GM12878 (cell line): ENCODE data around the gene CCRL2. TPM values are rescaled to one million over a fixed set of nuclear protein-coding genes. Genes with fewer than 3 reads are reported as not detected.

Experiments used
- ATAC-seq: fragments of 200-7000 bp; cut with Tn5 transposase; 3 replicates; pipeline ENCODE4 v1.9.1; 2020; ENCODE audit warnings: mild to moderate bottlenecking, moderate library complexity
- BruUV-seq: library from RNA; stranded (reverse); fragments of 400-500 nt; replicated peaks from 2 replicates; lab custom pipeline; 2021; lab: Mats Ljungman, UMichigan
- CTCF ChIA-PET: fragments of 300-600 bp; sonication (Branson Sonifier 250); formaldehyde crosslinking; extraction: SDS; loops from one replicate; lab custom pipeline; 2021; ENCODE audit warnings: inconsistent platforms; lab: Yijun Ruan, JAX
- POLR2A ChIA-PET: fragments of 350-600 bp; formaldehyde crosslinking; extraction: SDS; loops from one replicate; lab custom pipeline; 2021; ENCODE audit warnings: inconsistent platforms; lab: Charles Lee
- RAD21 ChIA-PET: fragments of 300-600 bp; sonication (Branson Sonifier 250); formaldehyde crosslinking; loops from one replicate; lab custom pipeline; 2023; ENCODE audit warnings: antibody characterized with exemption; ENCODE audit not compliant: unreplicated experiment; lab: Charles Lee
- SMC1A ChIA-PET: fragments of 300-600 bp; sonication (Branson Sonifier 250); formaldehyde crosslinking; loops from one replicate; lab custom pipeline; 2023; ENCODE audit not compliant: unreplicated experiment, uncharacterized antibody; lab: Charles Lee
- DNase-seq: peaks from one replicate; pipeline ENCODE4 v3.0.0-alpha.2; 2011; ENCODE audit warnings: low read depth, low spot score
- FAIRE-seq: peaks from 3 replicates; lab custom pipeline; 2011; peaks lifted over from hg19 to GRCh38; lab: Jason Lieb, UNC
- H2AFZ ChIP-seq: 2 replicates; pipeline ENCODE4 v1.6.0; 2011; ENCODE audit warnings: low read depth, low read length, control low read depth; ENCODE audit not compliant: control insufficient read depth
- H3K27ac ChIP-seq: 2 replicates; pipeline ENCODE4 v1.5.1; 2011; ENCODE audit warnings: control low read depth; ENCODE audit not compliant: control insufficient read depth, insufficient read depth
- H3K27me3 ChIP-seq, 2 experiments: replicated peaks in 1 of 2; 2 replicates each; pipeline versions ENCODE4 v1.6.0 to v1.6.1; 2011; ENCODE audit warnings: low read length in 1 of 2; ENCODE audit not compliant: control insufficient read depth in 2 of 2, insufficient read depth in 2 of 2
- H3K36me3 ChIP-seq, 2 experiments: 2 replicates each; pipeline ENCODE4 v1.5.1; 2011; ENCODE audit warnings: low read length in 1 of 2; ENCODE audit not compliant: control insufficient read depth in 2 of 2, insufficient read depth in 2 of 2
- H3K4me1 ChIP-seq: 2 replicates; pipeline ENCODE4 v1.6.1; 2011; ENCODE audit warnings: mild to moderate bottlenecking, low read length, moderate library complexity, mixed read lengths; ENCODE audit not compliant: control insufficient read depth, insufficient read depth
- H3K4me2 ChIP-seq: 2 replicates; pipeline ENCODE4 v1.6.0; 2011; ENCODE audit warnings: control low read depth; ENCODE audit not compliant: control insufficient read depth, insufficient read depth
- H3K4me3 ChIP-seq: fragments of 200-600 bp; sonication (generic); 2 replicates; pipeline ENCODE4 v1.5.1; 2016
- H3K79me2 ChIP-seq: 2 replicates; pipeline ENCODE4 v1.6.0; 2011; ENCODE audit warnings: low read length; ENCODE audit not compliant: control insufficient read depth, insufficient read depth
- H3K9ac ChIP-seq: 2 replicates; pipeline ENCODE4 v1.8.0; 2011; ENCODE audit warnings: low read length, control low read depth, mixed read lengths; ENCODE audit not compliant: control insufficient read depth, insufficient read depth
- H3K9me3 ChIP-seq: replicated peaks from 3 replicates; pipeline ENCODE4 v1.5.1; 2011; ENCODE audit warnings: mild to moderate bottlenecking, low read length; ENCODE audit not compliant: control insufficient read depth, insufficient read depth
- H4K20me1 ChIP-seq: 2 replicates; pipeline ENCODE4 v1.6.0; 2011; ENCODE audit not compliant: control insufficient read depth, insufficient read depth
- ATF2 ChIP-seq: IDR thresholded peaks from 2 replicates; pipeline ENCODE4 v1.6.1; 2012; ENCODE audit warnings: low read length, inconsistent platforms
- DPF2 ChIP-seq: fragments of 450-650 bp; IDR thresholded peaks from 2 replicates; pipeline ENCODE4 v1.6.1; 2017; ENCODE audit warnings: mild to moderate bottlenecking
- HDGF ChIP-seq: fragments of 450-650 bp; IDR thresholded peaks from 2 replicates; pipeline ENCODE4 v1.6.1; 2016; ENCODE audit warnings: antibody characterized with exemption
- IRF5 ChIP-seq: fragments of 450-650 bp; IDR thresholded peaks from 2 replicates; pipeline ENCODE4 v1.6.1; 2017; ENCODE audit warnings: borderline replicate concordance
- JUND ChIP-seq: IDR thresholded peaks from 2 replicates; pipeline ENCODE4 v1.6.1; 2012; ENCODE audit warnings: low read depth, mild to moderate bottlenecking, low read length, improper control_type of control experiment, moderate library complexity
- MYC ChIP-seq: IDR thresholded peaks from 2 replicates; pipeline ENCODE4 v1.6.1; 2011; ENCODE audit warnings: mild to moderate bottlenecking, low read length, moderate library complexity, inconsistent platforms; ENCODE audit not compliant: insufficient read depth, insufficient replicate concordance, insufficient read length, severe bottlenecking
- RCOR1 ChIP-seq: conservative IDR thresholded peaks from 2 replicates; pipeline ENCODE4 v1.6.1; 2012; ENCODE audit warnings: low read depth, low read length, improper control_type of control experiment
- RFX5 ChIP-seq: IDR thresholded peaks from 2 replicates; pipeline ENCODE4 v1.6.1; 2011; ENCODE audit warnings: low read depth, low read length, improper control_type of control experiment
- WRNIP1 ChIP-seq: IDR thresholded peaks from 2 replicates; pipeline ENCODE4 v1.6.1; 2011; ENCODE audit warnings: low read depth, low read length, improper control_type of control experiment, borderline replicate concordance
- WGBS: methylation state at CpG from one replicate; pipeline ENCODE4 v1.1.6; 2016; ENCODE audit warnings: low lambda C conversion rate; ENCODE audit not compliant: insufficient replicate concordance, insufficient coverage; ENCODE audit errors: missing lambda C conversion rate; 5-methylcytosine and 5-hydroxymethylcytosine counted together
- in situ Hi-C: fragments of 300-500 bp; cut with MboI; formaldehyde crosslinking; loops from 9 replicates; pipeline ENCODE4 v1.14.3; 2018; ENCODE audit warnings: mixed read lengths
- intact Hi-C: fragments of 100-400 bp; cut with micrococcal nuclease; formaldehyde crosslinking; loops from one replicate; pipeline ENCODE4 v1.14.2; 2022; ENCODE audit not compliant: unreplicated experiment
- polyA plus RNA-seq, 11 experiments: library from polyadenylated mRNA; depleted of rRNA in 4 of 11; unstranded in 6 of 11; stranded (reverse) in 5 of 11; fragments of >200 nt; fragmentation: Nextera tagmentation in 4 of 11; fragmentation: Illumina TruSeq in 1 of 11; extraction: Ambion mirVana in 4 of 11; extraction: Trizol in 1 of 11; gene quantifications; 1 replicate in 1 of 11; 2 replicates in 10 of 11; pipeline versions ENCODE4 v1.2.1 to v1.2.3, GENCODE V29; 2011 to 2016; ENCODE audit warnings: inconsistent platforms in 2 of 11, missing spikeins in 2 of 11, low read depth in 1 of 11
- total RNA-seq, 4 experiments: library from RNA; depleted of rRNA in 3 of 4; stranded (reverse); fragments of >200 nt in 3 of 4; fragmentation: Illumina TruSeq in 1 of 4; extraction: Trizol in 1 of 4; gene quantifications; 2 replicates each; pipeline versions ENCODE4 v1.2.1 to v1.2.3, GENCODE V29; 2013 to 2021

CCRL2 gene
- total and polyA plus RNA-seq, 10 of the 15 experiments (the other 5 are each of a cell fraction or from before 2014, with no cell fraction given): 0.04 to 2.5 (median 1.8) TPM

GRCh38 chr3:46429250-46429649 is 22.2 kb downstream of the CCRL2 start:
- Histone ChIP-seq H3K79me2 (no peaks in the 10 kb centered on the region), H3K9ac (no peak overlapping the region), H3K9me3 (no peaks in the 10 kb centered on the region; the same call in 2 of the 3 replicates), H3K36me3 (no peaks in the 10 kb centered on the region), H3K27me3 (no peaks in the 10 kb centered on the region; a peak in 1 of 4 replicates), H3K4me3 (no peak overlapping the region), H4K20me1 (no peaks in the 10 kb centered on the region), H3K4me1 (no peaks in the 10 kb centered on the region), H3K4me2 (no peak overlapping the region), H3K27ac (no peak overlapping the region), H2AFZ (no peak overlapping the region)
- TF ChIP-seq JUND (no peak), IRF5 (no peak), MYC (no peak), DPF2 (no peak), HDGF (no peak)
- in situ Hi-C loops: no loop called here
- intact Hi-C loops: no loop called here
- ATAC-seq (no peak), FAIRE-seq (no peak), DNase-seq (no peak)
- WGBS: 47% methylated on average over 5 of the region's 5 CpGs
- ChIA-PET CTCF (interaction anchor here (0.8 to 1.1 kb wide), 3 partner anchors 51 to 352 kb away, joined by 3 read pairs; no protein-coding TSS in a partner anchor), SMC1A (no interaction called here), POLR2A (no interaction called here), RAD21 (interaction anchor here (0.9 to 1.1 kb wide), 3 partner anchors 51 to 57 kb away, joined by 3 read pairs; no protein-coding TSS in a partner anchor)
- BruUV-seq: no TSS peak

GRCh38 chr3:46429671-46430070 is 22.6 kb downstream of the CCRL2 start:
- H3K9ac ChIP-seq: no peak overlapping the region
- FAIRE-seq (no peak), DNase-seq (no peak), ATAC-seq (no peak)
- CTCF ChIA-PET: interaction anchor here (0.8 to 1.1 kb wide), 3 partner anchors 51 to 353 kb away, joined by 3 read pairs; no protein-coding TSS in a partner anchor
- in situ Hi-C loops: no loop called here
- no peaks in the 10 kb centered on the region for H4K20me1 ChIP-seq
- no peak overlapping the region for H3K27ac ChIP-seq
- POLR2A ChIA-PET: no interaction called here
- H3K9me3 ChIP-seq: no peaks in the 10 kb centered on the region; the same call in 2 of the 3 replicates
- H2AFZ ChIP-seq: no peak overlapping the region
- SMC1A ChIA-PET: no interaction called here
- no peak overlapping the region for H3K4me2 ChIP-seq
- H3K79me2 ChIP-seq: no peaks in the 10 kb centered on the region
- H3K27me3 ChIP-seq: no peaks in the 10 kb centered on the region; a peak in 1 of 4 replicates
- intact Hi-C loops: no loop called here
- RAD21 ChIA-PET: interaction anchor here (0.9 to 1.1 kb wide), 3 partner anchors 51 to 57 kb away, joined by 3 read pairs; no protein-coding TSS in a partner anchor
- H3K36me3 ChIP-seq: no peaks in the 10 kb centered on the region
- H3K4me3 ChIP-seq: no peak overlapping the region
- 52% methylated on average over 5 of the region's 5 CpGs for WGBS
- H3K4me1 ChIP-seq: no peaks in the 10 kb centered on the region
- TF ChIP-seq ATF2 (no peak), RFX5 (no peak), WRNIP1 (no peak), RCOR1 (no peak)
- BruUV-seq: no TSS peak
